Right lobe of liver (tissue), 6 donors: ENCODE data around the gene SLC12A9. TPM values are rescaled to one million over a fixed set of nuclear protein-coding genes. Genes with fewer than 3 reads are reported as not detected.

Experiments used
- ATAC-seq, 4 donors: fragments of 200-7000 bp; cut with Tn5 transposase; one replicate each; pipeline ENCODE4 v1.9.1; 2020; ENCODE audit warnings: mild to moderate bottlenecking in 4 of 4, moderate library complexity in 4 of 4
- DNase-seq, 3 donors: peaks; one replicate each; pipeline ENCODE4 v3.0.0-alpha.2; 2020
- H3K27ac ChIP-seq, 3 donors: fragments of 200-600 bp; one replicate each; pipeline ENCODE4 v1.8.0; 2022
- H3K27me3 ChIP-seq, 2 donors: fragments of 200-600 bp; one replicate each; pipeline ENCODE4 v1.8.0; 2022
- H3K36me3 ChIP-seq, 4 donors: fragments of 200-600 bp; sonication (generic) in 1 of 4; one replicate each; pipeline versions ENCODE4 v1.5.1 to v1.8.0; 2017 to 2022; ENCODE audit warnings: control low read depth in 1 of 4
- H3K4me1 ChIP-seq, 4 donors: fragments of 200-600 bp; sonication (generic) in 1 of 4; one replicate each; pipeline versions ENCODE4 v1.5.1 to v1.8.0; 2017 to 2022; ENCODE audit warnings: control low read depth in 1 of 4
- H3K4me3 ChIP-seq, 3 donors: fragments of 200-600 bp; one replicate each; pipeline ENCODE4 v1.8.0; 2022
- H3K9me3 ChIP-seq, 4 donors: fragments of 200-600 bp; sonication (generic) in 1 of 4; one replicate each; pipeline versions ENCODE4 v1.5.1 to v1.8.0; 2017 to 2022; ENCODE audit warnings: control low read depth in 1 of 4
- POLR2A ChIP-seq: fragments of 450-650 bp; IDR thresholded peaks from one replicate; pipeline ENCODE4 v1.6.1; 2017; ENCODE audit warnings: antibody characterized with exemption, mild to moderate bottlenecking
- WGBS: methylation state at CpG from one replicate; pipeline ENCODE4 v1.1.6; 2018; ENCODE audit warnings: low coverage, low lambda C conversion rate; ENCODE audit not compliant: insufficient coverage; ENCODE audit errors: missing lambda C conversion rate; 5-methylcytosine and 5-hydroxymethylcytosine counted together
- intact Hi-C, 2 donors: fragments of 100-400 bp; cut with DNase I; formaldehyde crosslinking; loops; one replicate each; pipeline versions ENCODE4 v1.11.2 to v1.14.1; 2022
- total RNA-seq, 6 experiments: library from RNA; depleted of rRNA in 2 of 6; stranded (reverse); fragments of >200 nt in 2 of 6; fragmentation: NEBNext Ultra II Directional in 3 of 6; extraction: Animal tissue kit (Norgen Biotek cat#: 25700) in 3 of 6; gene quantifications; one replicate each; pipeline versions ENCODE4 v1.1.0 to v1.2.4, GENCODE V29; 2016 to 2023
- TF ChIP-seq, protein P1 (sequence below), 4 donors: fragments of 200-600 bp in 3 of 4; fragments of 450-650 bp in 1 of 4; IDR thresholded peaks; one replicate each; pipeline versions ENCODE4 v1.5.1 to v1.8.0; 2016 to 2022; ENCODE audit warnings: antibody characterized with exemption in 4 of 4, mild to moderate bottlenecking in 2 of 4
- donor health status: DM: no; HTN: yes; CAD: no.
- donor health status: DM: no; HTN: no; CAD: no.
- donor health status: DM: no; HTN: no; CAD: no.
- donor health status: DM: no; HTN: yes; CAD: no.
- donor health status: DM: no; HTN: yes; CAD: no.

Gene SLC12A9
- total RNA-seq, 6 experiments from 2014 or later: 7.1 to 10.6 (median 9.2) TPM

GRCh38 chr7:100896732-100897608, 44.5 kb downstream of the SLC12A9 start:
- ATAC-seq (peak; percentile 32 to 56 (median 43)), DNase-seq (peak; percentile 62 to 80 (median 64))
- intact Hi-C loops: loop anchor here in 1 of 2 donors (5.0 kb wide), 1 partner anchor 180 kb away; no protein-coding TSS in a partner anchor
- Histone ChIP-seq H3K4me1 (peaks cover 0 to 28% (median 3%) of the 10 kb centered on the region in 4 donors), H3K27ac (peak overlapping the region in 2 of 3 donors; percentile 40 to 60), H3K9me3 (no peaks in the 10 kb centered on the region), H3K27me3 (no peaks in the 10 kb centered on the region), H3K4me3 (peak overlapping the region; percentile 32 to 48 (median 43)), H3K36me3 (no peaks in the 10 kb centered on the region)
- TF ChIP-seq, protein P1, sequence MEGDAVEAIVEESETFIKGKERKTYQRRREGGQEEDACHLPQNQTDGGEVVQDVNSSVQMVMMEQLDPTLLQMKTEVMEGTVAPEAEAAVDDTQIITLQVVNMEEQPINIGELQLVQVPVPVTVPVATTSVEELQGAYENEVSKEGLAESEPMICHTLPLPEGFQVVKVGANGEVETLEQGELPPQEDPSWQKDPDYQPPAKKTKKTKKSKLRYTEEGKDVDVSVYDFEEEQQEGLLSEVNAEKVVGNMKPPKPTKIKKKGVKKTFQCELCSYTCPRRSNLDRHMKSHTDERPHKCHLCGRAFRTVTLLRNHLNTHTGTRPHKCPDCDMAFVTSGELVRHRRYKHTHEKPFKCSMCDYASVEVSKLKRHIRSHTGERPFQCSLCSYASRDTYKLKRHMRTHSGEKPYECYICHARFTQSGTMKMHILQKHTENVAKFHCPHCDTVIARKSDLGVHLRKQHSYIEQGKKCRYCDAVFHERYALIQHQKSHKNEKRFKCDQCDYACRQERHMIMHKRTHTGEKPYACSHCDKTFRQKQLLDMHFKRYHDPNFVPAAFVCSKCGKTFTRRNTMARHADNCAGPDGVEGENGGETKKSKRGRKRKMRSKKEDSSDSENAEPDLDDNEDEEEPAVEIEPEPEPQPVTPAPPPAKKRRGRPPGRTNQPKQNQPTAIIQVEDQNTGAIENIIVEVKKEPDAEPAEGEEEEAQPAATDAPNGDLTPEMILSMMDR (IDR thresholded peaks at IDR 0.05): peak; percentile 74 to 89 (median 79)
- TF ChIP-seq POLR2A: no peak
- WGBS: 2% methylated on average over 5 of the region's 95 CpGs

- intact Hi-C loops: loop anchor here in 1 of 2 donors (5.0 kb wide), 1 partner anchor 179 kb away; no protein-coding TSS in a partner anchor
- TF ChIP-seq, protein P1 (IDR thresholded peaks at IDR 0.05): no peak
- no peaks in the 10 kb centered on the region for H3K9me3 ChIP-seq
- peaks cover 0 to 31% (median 3%) of the 10 kb centered on the region in 4 donors for H3K4me1 ChIP-seq
- no peak overlapping the region for H3K4me3 ChIP-seq
- H3K36me3 ChIP-seq: no peaks in the 10 kb centered on the region
- ATAC-seq (peak in 1 of 4 donors; percentile 4), DNase-seq (no peak)
- no peak overlapping the region for H3K27ac ChIP-seq
- H3K27me3 ChIP-seq: no peaks in the 10 kb centered on the region
- 61% methylated on average over 13 of the region's 13 CpGs for WGBS
These were observed 45.4 kb downstream of the SLC12A9 start for GRCh38 chr7:100897772-100898454.

DNA sequence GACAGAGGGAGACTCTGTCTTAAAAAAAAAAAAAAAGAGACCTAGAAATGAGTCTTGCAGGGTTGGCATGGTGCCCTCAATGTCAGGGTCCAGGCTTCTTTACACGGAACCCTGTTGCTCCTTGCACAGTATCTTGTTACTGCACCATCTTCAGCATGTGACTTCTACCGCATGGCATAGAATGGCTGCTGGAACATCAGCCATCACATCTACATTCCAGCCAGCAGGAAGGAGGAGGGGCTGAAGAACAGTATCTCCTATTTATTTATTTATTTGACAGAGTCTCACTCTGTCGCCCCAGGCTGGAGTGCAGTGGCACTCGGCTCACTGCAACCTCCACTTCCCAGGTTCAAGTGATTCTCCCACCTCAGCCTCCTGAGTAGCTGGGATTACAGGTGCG, 46.9 kb downstream of the SLC12A9 start:
- H3K4me3 ChIP-seq: no peak overlapping the region
- H3K36me3 ChIP-seq: no peaks in the 10 kb centered on the region
- no peak overlapping the region for H3K27ac ChIP-seq
- H3K4me1 ChIP-seq: peaks cover 0 to 31% (median 3%) of the 10 kb centered on the region in 4 donors
- ATAC-seq (no peak), DNase-seq (no peak)
- H3K27me3 ChIP-seq: no peaks in the 10 kb centered on the region
- TF ChIP-seq, protein P1 (IDR thresholded peaks at IDR 0.05): no peak
- no peak for TF ChIP-seq POLR2A
- intact Hi-C loops: loop anchor here in 1 of 2 donors (5.0 kb wide), 1 partner anchor 178 kb away; no protein-coding TSS in a partner anchor
- WGBS: 72% methylated on average over 5 of the region's 5 CpGs
- no peaks in the 10 kb centered on the region for H3K9me3 ChIP-seq

GRCh38 chr7:100900978-100901377, 48.5 kb downstream of the SLC12A9 start:
- DNase-seq: peak; percentile 65 to 95 (median 90)
- Histone ChIP-seq H3K27ac (peak overlapping the region in 2 of 3 donors; percentile 71 to 80), H3K27me3 (no peaks in the 10 kb centered on the region), H3K4me3 (no peak overlapping the region), H3K4me1 (peaks cover 0 to 23% (median 3%) of the 10 kb centered on the region in 4 donors), H3K9me3 (no peaks in the 10 kb centered on the region), H3K36me3 (no peaks in the 10 kb centered on the region)
- peak; percentile 55 to 87 (median 82) for ATAC-seq
- TF ChIP-seq POLR2A: no peak
- TF ChIP-seq, protein P1 (IDR thresholded peaks at IDR 0.05): no peak
- intact Hi-C loops: no loop called here
- WGBS: 60% methylated on average over 1 of the region's 2 CpGs
